OCI-LY3 (cell line): ENCODE results near the gene CDH4.

Experiments
- H2AFZ ChIP-seq: fragments of 200-600, 300-600 bp; shearing (Covaris generic); 2 replicates; pipeline ENCODE4 v1.6.0; 2014; ENCODE audit warnings: antibody characterized with exemption, low read depth, low read length
- H3K27ac ChIP-seq: fragments of 200-600, 300-600 bp; sonication (generic); 2 replicates; pipeline ENCODE4 v1.5.1; 2014; ENCODE audit warnings: mild to moderate bottlenecking, low read length, moderate library complexity, mixed read lengths
- H3K27me3 ChIP-seq: fragments of 200-600, 300-600 bp; sonication (generic); 2 replicates; pipeline ENCODE4 v1.6.1; 2014; ENCODE audit warnings: low read depth, low read length, mixed read lengths
- H3K36me3 ChIP-seq: fragments of 200-600, 300-600 bp; sonication (generic); replicated peaks from 2 replicates; pipeline ENCODE3; 2014; ENCODE audit warnings: low read depth, low read length, mixed read lengths
- H3K4me1 ChIP-seq: fragments of 300-600, 200-600 bp; sonication (generic); 2 replicates; pipeline ENCODE4 v1.6.1; 2014; ENCODE audit warnings: low read length, mixed read lengths
- H3K4me2 ChIP-seq: fragments of 200-600, 300-600 bp; sonication (generic); 2 replicates; pipeline ENCODE4 v1.6.1; 2014; ENCODE audit warnings: low read length, mixed read lengths
- H3K4me3 ChIP-seq: fragments of 300-600, 200-600 bp; sonication (generic); 2 replicates; pipeline ENCODE4 v1.5.1; 2014; ENCODE audit warnings: antibody characterized with exemption, mild to moderate bottlenecking, low read length, moderate library complexity
- H3K79me2 ChIP-seq: fragments of 300-600, 200-600 bp; shearing (Covaris generic); 2 replicates; pipeline ENCODE4 v1.6.1; 2014; ENCODE audit warnings: mild to moderate bottlenecking, low read length, mixed read lengths
- H3K9ac ChIP-seq: fragments of 300-600, 200-600 bp; shearing (Covaris generic); 2 replicates; pipeline ENCODE4 v1.6.0; 2014; ENCODE audit warnings: mild to moderate bottlenecking, low read length, moderate library complexity
- H3K9me3 ChIP-seq: fragments of 200-600, 300-600 bp; shearing (Covaris generic); 2 replicates; pipeline ENCODE4 v1.6.1; 2014; ENCODE audit warnings: low read length, mixed read lengths; ENCODE audit not compliant: insufficient read depth
- H4K20me1 ChIP-seq: fragments of 200-600, 300-600 bp; sonication (generic); 2 replicates; pipeline ENCODE4 v1.6.1; 2016; ENCODE audit warnings: low read length, mixed read lengths; ENCODE audit not compliant: insufficient read depth
- CTCF ChIP-seq: fragments of 200-600, 300-600 bp; sonication (generic); IDR thresholded peaks from 2 replicates; pipeline ENCODE4 v1.5.1; 2014; ENCODE audit warnings: antibody characterized with exemption, low read length, low read depth
- EZH2phosphoT487 ChIP-seq: fragments of 200-600 bp; shearing (Covaris generic); IDR thresholded peaks from 2 replicates; pipeline ENCODE4 v1.6.1; 2018; ENCODE audit warnings: antibody characterized with exemption, mixed run types, low read depth

CDH4 gene

GRCh38 chr20:61440548-61441055 is 188.5 kb downstream of the CDH4 start:
- TF ChIP-seq EZH2phosphoT487 = no peak
- TF ChIP-seq CTCF = no peak
- H4K20me1 ChIP-seq = no peaks in the 10 kb centered on the region
- H3K4me3 ChIP-seq = no peak overlapping the region
- no peak overlapping the region for H3K4me2 ChIP-seq
- H3K9me3 ChIP-seq = no peaks in the 10 kb centered on the region
- H3K27me3 ChIP-seq = no peaks in the 10 kb centered on the region
- no peak overlapping the region for H3K9ac ChIP-seq
- no peaks in the 10 kb centered on the region for H3K4me1 ChIP-seq
- no peak overlapping the region for H2AFZ ChIP-seq
- no peak overlapping the region for H3K27ac ChIP-seq
- no peaks in the 10 kb centered on the region for H3K36me3 ChIP-seq
- no peaks in the 10 kb centered on the region for H3K79me2 ChIP-seq

DNA sequence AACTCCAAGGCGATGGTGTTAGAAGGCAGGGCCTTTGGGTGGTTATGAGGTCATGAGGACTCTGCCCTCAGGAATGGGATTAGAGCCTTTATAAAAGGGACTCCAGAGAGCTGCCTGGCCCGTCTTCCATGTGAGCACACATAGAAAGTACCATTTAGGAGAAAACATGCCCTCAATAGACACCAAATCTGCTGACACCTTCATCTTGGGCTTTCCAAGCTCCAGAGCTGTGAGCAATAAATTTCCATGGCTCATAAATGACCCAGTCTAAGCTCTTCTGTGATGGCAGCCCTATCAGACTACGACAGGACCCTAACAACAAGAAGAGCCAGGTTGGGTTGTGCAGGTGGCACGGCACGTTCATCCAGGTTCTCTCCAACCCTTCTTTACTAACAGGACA is 189.5 kb downstream of the CDH4 start:
- no peaks in the 10 kb centered on the region for H3K27me3 ChIP-seq
- H3K4me3 ChIP-seq = no peak overlapping the region
- no peak overlapping the region for H3K4me2 ChIP-seq
- H3K9ac ChIP-seq = no peak overlapping the region
- no peaks in the 10 kb centered on the region for H3K36me3 ChIP-seq
- no peaks in the 10 kb centered on the region for H3K4me1 ChIP-seq
- H3K27ac ChIP-seq = no peak overlapping the region
- no peaks in the 10 kb centered on the region for H3K9me3 ChIP-seq
- TF ChIP-seq CTCF (no peak), EZH2phosphoT487 (no peak)
- H2AFZ ChIP-seq = no peak overlapping the region
- no peaks in the 10 kb centered on the region for H3K79me2 ChIP-seq
- H4K20me1 ChIP-seq = no peaks in the 10 kb centered on the region

DNA sequence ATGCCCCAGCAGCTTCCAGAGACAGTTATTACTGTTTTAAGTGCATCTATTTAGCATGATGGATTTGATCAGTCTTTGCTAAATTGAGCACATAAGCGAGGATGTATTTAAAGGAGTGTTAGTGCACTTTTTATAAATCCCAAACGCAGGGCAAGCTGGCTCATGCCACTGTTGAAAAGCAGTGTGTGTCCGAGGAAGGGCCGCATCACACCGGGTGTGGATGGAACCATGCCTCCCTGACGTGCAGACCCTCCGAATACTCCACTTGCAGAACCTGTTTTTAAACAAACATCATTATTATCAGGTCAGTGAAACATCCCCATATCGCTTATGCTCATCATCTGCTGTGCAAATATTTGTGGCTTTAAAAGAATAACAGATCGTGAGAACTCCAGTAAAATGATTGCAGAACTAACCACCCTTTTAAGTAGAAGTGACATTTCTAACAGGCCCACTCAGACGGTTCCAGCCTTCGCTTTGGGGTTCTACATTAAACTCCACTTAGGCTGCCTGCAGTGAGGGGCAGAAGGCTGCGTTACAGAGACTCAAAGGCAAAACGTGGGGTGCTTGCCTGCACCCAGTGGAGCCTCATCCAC is 190.1 kb downstream of the CDH4 start:
- Histone ChIP-seq H3K4me1 (no peaks in the 10 kb centered on the region), H3K4me2 (no peak overlapping the region), H3K9me3 (no peaks in the 10 kb centered on the region), H4K20me1 (no peaks in the 10 kb centered on the region), H3K36me3 (no peaks in the 10 kb centered on the region), H3K79me2 (no peaks in the 10 kb centered on the region), H3K27me3 (no peaks in the 10 kb centered on the region), H2AFZ (no peak overlapping the region), H3K9ac (no peak overlapping the region), H3K27ac (no peak overlapping the region), H3K4me3 (no peak overlapping the region)
- no peak for TF ChIP-seq CTCF
- TF ChIP-seq EZH2phosphoT487 = no peak

GRCh38 chr20:61442718-61443117 is 190.7 kb downstream of the CDH4 start:
- Histone ChIP-seq H3K79me2 (no peaks in the 10 kb centered on the region), H3K36me3 (no peaks in the 10 kb centered on the region), H3K9ac (no peak overlapping the region), H3K9me3 (no peaks in the 10 kb centered on the region), H3K4me3 (no peak overlapping the region), H3K27ac (no peak overlapping the region), H3K4me2 (no peak overlapping the region), H3K27me3 (no peaks in the 10 kb centered on the region), H4K20me1 (no peaks in the 10 kb centered on the region), H3K4me1 (no peaks in the 10 kb centered on the region), H2AFZ (no peak overlapping the region)
- TF ChIP-seq CTCF = no peak
- no peak for TF ChIP-seq EZH2phosphoT487
